Thyroid gland (tissue), 4 donors: ENCODE measurements around the gene BAHCC1.

Experiments used
- POLR2A ChIP-seq, 2 donors: fragments of 450-650 bp; IDR thresholded peaks; one replicate each; pipeline ENCODE4 v1.6.1; 2017; ENCODE audit warnings: antibody characterized with exemption in 2 of 2, mild to moderate bottlenecking in 2 of 2, moderate library complexity in 1 of 2
- TF ChIP-seq, protein P1 (sequence below), 6 experiments: fragments of 200-600 bp in 3 of 6; fragments of 450-650 bp in 3 of 6; sonication (generic) in 3 of 6; IDR thresholded peaks; one replicate each; pipeline ENCODE4 v1.5.1; 2016 to 2019; ENCODE audit warnings: antibody characterized with exemption in 6 of 6, mild to moderate bottlenecking in 2 of 6, inconsistent platforms in 1 of 6, moderate library complexity in 1 of 6

- TF ChIP-seq, protein P1, sequence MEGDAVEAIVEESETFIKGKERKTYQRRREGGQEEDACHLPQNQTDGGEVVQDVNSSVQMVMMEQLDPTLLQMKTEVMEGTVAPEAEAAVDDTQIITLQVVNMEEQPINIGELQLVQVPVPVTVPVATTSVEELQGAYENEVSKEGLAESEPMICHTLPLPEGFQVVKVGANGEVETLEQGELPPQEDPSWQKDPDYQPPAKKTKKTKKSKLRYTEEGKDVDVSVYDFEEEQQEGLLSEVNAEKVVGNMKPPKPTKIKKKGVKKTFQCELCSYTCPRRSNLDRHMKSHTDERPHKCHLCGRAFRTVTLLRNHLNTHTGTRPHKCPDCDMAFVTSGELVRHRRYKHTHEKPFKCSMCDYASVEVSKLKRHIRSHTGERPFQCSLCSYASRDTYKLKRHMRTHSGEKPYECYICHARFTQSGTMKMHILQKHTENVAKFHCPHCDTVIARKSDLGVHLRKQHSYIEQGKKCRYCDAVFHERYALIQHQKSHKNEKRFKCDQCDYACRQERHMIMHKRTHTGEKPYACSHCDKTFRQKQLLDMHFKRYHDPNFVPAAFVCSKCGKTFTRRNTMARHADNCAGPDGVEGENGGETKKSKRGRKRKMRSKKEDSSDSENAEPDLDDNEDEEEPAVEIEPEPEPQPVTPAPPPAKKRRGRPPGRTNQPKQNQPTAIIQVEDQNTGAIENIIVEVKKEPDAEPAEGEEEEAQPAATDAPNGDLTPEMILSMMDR (IDR thresholded peaks at IDR 0.05): no peak
- TF ChIP-seq POLR2A (IDR thresholded peaks at IDR 0.05): peak; percentile 95 to 99
Observed at GRCh38 chr17:81512562-81513371, 117.5 kb downstream of the BAHCC1 start, which contains the start of gene ACTG1.
